Calu3 (cell line): Measurements from ENCODE around the gene SLC9A7. TPM values are rescaled to one million over a fixed set of nuclear protein-coding genes. Genes with fewer than 3 reads are reported as not detected.

Experiments used
- BruUV-seq: library from RNA; stranded (reverse); fragments of 400-500 nt; replicated peaks from 2 replicates; lab custom pipeline; 2021; lab: Mats Ljungman, UMichigan
- CTCF ChIA-PET: fragments of 300-600 bp; sonication (Branson Sonifier 250); formaldehyde crosslinking; loops from one replicate; lab custom pipeline; 2022; ENCODE audit warnings: antibody characterized with exemption; lab: Charles Lee
- DNase-seq: peaks from one replicate; pipeline ENCODE4 v3.0.0; 2022
- H3K27ac Mint-ChIP-seq: one replicate; pipeline ENCODE4 v1.8.0; 2022; ENCODE audit warnings: mixed read lengths; ENCODE audit not compliant: unreplicated experiment
- H3K27me3 Mint-ChIP-seq: one replicate; pipeline ENCODE4 v1.8.0; 2022; ENCODE audit warnings: mixed read lengths; ENCODE audit not compliant: unreplicated experiment
- H3K36me3 Mint-ChIP-seq: one replicate; pipeline ENCODE4 v1.8.0; 2022; ENCODE audit warnings: mild to moderate bottlenecking, moderate library complexity, mixed read lengths; ENCODE audit not compliant: insufficient read depth, unreplicated experiment
- H3K4me1 Mint-ChIP-seq: one replicate; pipeline ENCODE4 v1.8.0; 2022; ENCODE audit warnings: mild to moderate bottlenecking, low read depth, mixed read lengths; ENCODE audit not compliant: unreplicated experiment
- H3K4me3 Mint-ChIP-seq: one replicate; pipeline ENCODE4 v1.8.0; 2022; ENCODE audit warnings: mild to moderate bottlenecking, low read depth, moderate library complexity, mixed read lengths; ENCODE audit not compliant: unreplicated experiment
- H3K9me3 Mint-ChIP-seq: one replicate; pipeline ENCODE4 v1.8.0; 2022; ENCODE audit warnings: low read depth, mixed read lengths; ENCODE audit not compliant: unreplicated experiment
- CTCF ChIP-seq: fragments of 200-600 bp; IDR thresholded peaks from one replicate; pipeline ENCODE4 v1.8.0; 2022; ENCODE audit warnings: antibody characterized with exemption; ENCODE audit not compliant: unreplicated experiment
- intact Hi-C: fragments of 100-400 bp; cut with micrococcal nuclease; formaldehyde crosslinking; loops from one replicate; pipeline ENCODE4 v1.10.0; 2022; ENCODE audit not compliant: unreplicated experiment
- total RNA-seq: library from RNA; stranded (reverse); gene quantifications from 2 replicates; pipeline ENCODE4 v1.2.3, GENCODE V29; 2022

Gene SLC9A7
- total RNA-seq, 1 experiment from 2014 or later: 83.3 TPM

GRCh38 chrX:46710927-46711623, 47.8 kb downstream of the SLC9A7 start:
- no peak for TF ChIP-seq CTCF
- Mint-ChIP-seq H3K27me3 (no peaks in the 10 kb centered on the region), H3K4me3 (peak overlapping the region; percentile 4), H3K9me3 (no peaks in the 10 kb centered on the region), H3K36me3 (peaks cover 5% of the 10 kb centered on the region), H3K4me1 (peaks cover 45% of the 10 kb centered on the region), H3K27ac (peak overlapping the region; percentile 38)
- intact Hi-C loops: no loop called here
- peak; percentile 7 for DNase-seq
- no TSS peak for BruUV-seq
- CTCF ChIA-PET: interaction anchor here (0.8 kb wide), 1 partner anchor 9 kb away, joined by 4 read pairs; no protein-coding TSS in a partner anchor

GRCh38 chrX:46710425-46710824, 48.5 kb downstream of the SLC9A7 start:
- H3K9me3 Mint-ChIP-seq: no peaks in the 10 kb centered on the region
- CTCF ChIA-PET: no interaction called here

GRCh38 chrX:46707274-46707965, 51.5 kb downstream of the SLC9A7 start:
- BruUV-seq: no TSS peak
- Mint-ChIP-seq H3K9me3 (no peaks in the 10 kb centered on the region), H3K27me3 (no peaks in the 10 kb centered on the region), H3K4me1 (peaks cover 45% of the 10 kb centered on the region), H3K36me3 (peaks cover 5% of the 10 kb centered on the region), H3K4me3 (no peak overlapping the region), H3K27ac (no peak overlapping the region)
- no peak for TF ChIP-seq CTCF
- DNase-seq: no peak
- CTCF ChIA-PET: no interaction called here
- intact Hi-C loops: no loop called here

More at GRCh38 chrX:46710425-46710824, 48.5 kb downstream of the SLC9A7 start:
- intact Hi-C loops: no loop called here
- BruUV-seq: no TSS peak
- H3K27ac Mint-ChIP-seq: peak overlapping the region; percentile 24
- peak; percentile 20 for DNase-seq
- TF ChIP-seq CTCF: no peak
- H3K4me3 Mint-ChIP-seq: peak overlapping the region; percentile 4
- peaks cover 5% of the 10 kb centered on the region for H3K36me3 Mint-ChIP-seq
- H3K4me1 Mint-ChIP-seq: peaks cover 48% of the 10 kb centered on the region
- no peaks in the 10 kb centered on the region for H3K27me3 Mint-ChIP-seq

GRCh38 chrX:46704767-46705386, 54.0 kb downstream of the SLC9A7 start:
- Mint-ChIP-seq H3K36me3 (no peaks in the 10 kb centered on the region), H3K27me3 (no peaks in the 10 kb centered on the region), H3K27ac (no peak overlapping the region), H3K9me3 (no peaks in the 10 kb centered on the region), H3K4me1 (peaks cover 19% of the 10 kb centered on the region), H3K4me3 (no peak overlapping the region)
- no TSS peak for BruUV-seq
- DNase-seq: no peak
- intact Hi-C loops: no loop called here
- TF ChIP-seq CTCF: no peak
- CTCF ChIA-PET: no interaction called here
